ENCODE results near the gene MAST4. TPM values are rescaled to one million over a fixed set of nuclear protein-coding genes. Genes with fewer than 3 reads are reported as not detected.

MAST4 gene
- total and polyA plus RNA-seq, 4 donors: 3.7 to 9.5 (median 6.5) TPM

- Histone ChIP-seq H3K9ac (ENCODE audit: low read depth in 1 of 2, low read length in 2 of 2) (no peak overlapping the region), H3K4me3 (ENCODE audit: low read depth in 1 of 3, low read length in 3 of 3) (no peak overlapping the region), H3K27ac (ENCODE audit: low read depth in 1 of 2, low read length in 2 of 2) (no peak overlapping the region), H3K4me1 (ENCODE audit: control insufficient read depth in 4 of 4, insufficient read depth in 4 of 4, low read length in 3 of 4) (peaks cover 4 to 15% (median 8%) of the 10 kb centered on the region in 4 donors), H3K27me3 (ENCODE audit: control insufficient read depth in 4 of 4, insufficient read depth in 4 of 4, low read length in 3 of 4) (no peaks in the 10 kb centered on the region), H3K9me3 (ENCODE audit: control insufficient read depth in 4 of 4, low read length in 3 of 4) (no peaks in the 10 kb centered on the region), H3K36me3 (ENCODE audit: control insufficient read depth in 4 of 4, insufficient read depth in 3 of 4, low read depth in 1 of 4, low read length in 3 of 4) (peaks cover 0 to 3% (median under 1%) of the 10 kb centered on the region in 4 donors)
- 88% methylated on average over 4 of the region's 4 CpGs for WGBS
- DNase-seq (ENCODE audit: low spot score): no peak
- TF ChIP-seq SP1 (IDR thresholded peaks at IDR 0.05): no peak
- TF ChIP-seq GABPA (IDR thresholded peaks at IDR 0.05 in 1 of 2, conservative IDR thresholded peaks at IDR 0.05 in 1 of 2): no peak
- no peak for TF ChIP-seq JUND (IDR thresholded peaks at IDR 0.05)
- no peak for TF ChIP-seq YY1 (IDR thresholded peaks at IDR 0.05)
- no peak for TF ChIP-seq RAD21 (IDR thresholded peaks at IDR 0.05)
- TF ChIP-seq FOXA1 (IDR thresholded peaks at IDR 0.05): no peak
- no peak for TF ChIP-seq REST (IDR thresholded peaks at IDR 0.05)
- no peak for TF ChIP-seq ZBTB33 (IDR thresholded peaks at IDR 0.05)
- TF ChIP-seq RXRA (IDR thresholded peaks at IDR 0.05): no peak
- TF ChIP-seq TAF1 (conservative IDR thresholded peaks at IDR 0.05): no peak
- no peak for TF ChIP-seq MAX (IDR thresholded peaks at IDR 0.05)
- no peak for TF ChIP-seq HNF4G (IDR thresholded peaks at IDR 0.05)
- TF ChIP-seq ATF3 (IDR thresholded peaks at IDR 0.05): no peak
- TF ChIP-seq NR2F2 (IDR thresholded peaks at IDR 0.05): no peak
Measured at GRCh38 chr5:67085616-67086015, 489.4 kb downstream of the MAST4 start.

- no peak overlapping the region for H3K4me3 ChIP-seq (ENCODE audit: low read depth in 1 of 3, low read length in 3 of 3)
- no peaks in the 10 kb centered on the region for H3K27me3 ChIP-seq (ENCODE audit: control insufficient read depth in 4 of 4, insufficient read depth in 4 of 4, low read length in 3 of 4)
- H3K4me1 ChIP-seq (ENCODE audit: control insufficient read depth in 4 of 4, insufficient read depth in 4 of 4, low read length in 3 of 4): peaks cover 1 to 9% (median 5%) of the 10 kb centered on the region in 4 donors
- H3K9me3 ChIP-seq (ENCODE audit: control insufficient read depth in 4 of 4, low read length in 3 of 4): no peaks in the 10 kb centered on the region
- 69% methylated on average over 4 of the region's 4 CpGs for WGBS
- H3K9ac ChIP-seq (ENCODE audit: low read depth in 1 of 2, low read length in 2 of 2): no peak overlapping the region
- DNase-seq (ENCODE audit: low spot score): no peak
- H3K27ac ChIP-seq (ENCODE audit: low read depth in 1 of 2, low read length in 2 of 2): peak overlapping the region in 1 of 2 donors; percentile 71
- no peak for TF ChIP-seq ATF3 (IDR thresholded peaks at IDR 0.05)
- TF ChIP-seq SP1 (IDR thresholded peaks at IDR 0.05): no peak
- TF ChIP-seq MAX (IDR thresholded peaks at IDR 0.05): no peak
- no peak for TF ChIP-seq HNF4G (IDR thresholded peaks at IDR 0.05)
- H3K36me3 ChIP-seq (ENCODE audit: control insufficient read depth in 4 of 4, insufficient read depth in 3 of 4, low read depth in 1 of 4, low read length in 3 of 4): peaks cover 0 to 6% (median 1%) of the 10 kb centered on the region in 4 donors
Measured at GRCh38 chr5:67089200-67089725, 493.1 kb downstream of the MAST4 start.

Measured in liver (tissue), 9 donors.